ENCODE data around the gene ETV1. TPM values are rescaled to one million over a fixed set of nuclear protein-coding genes. Genes with fewer than 3 reads are reported as not detected.

ETV1 gene
- total and polyA plus RNA-seq, 9 donors = 0.60 to 6.3 (median 2.3) TPM

DNA sequence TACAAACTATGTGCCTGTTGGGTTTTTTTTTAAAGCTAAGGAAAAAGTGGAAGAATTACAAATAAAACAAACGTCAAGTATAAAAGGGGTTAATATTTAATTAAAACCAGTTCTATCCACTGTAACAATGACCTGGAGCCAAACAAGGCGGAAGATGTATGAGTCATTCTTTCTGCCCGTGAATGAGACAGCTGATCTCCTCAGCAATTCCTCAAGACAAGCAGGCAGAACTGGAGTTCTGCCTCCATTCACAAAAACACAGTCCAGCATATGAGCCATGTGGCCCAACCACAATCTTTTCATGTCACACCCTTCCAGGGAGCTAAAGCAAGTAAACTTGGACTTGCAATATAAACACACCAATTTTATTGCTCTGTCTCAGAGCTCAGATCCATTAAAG lies 8.4 kb downstream of the ETV1 start:
- TF ChIP-seq, protein P1, sequence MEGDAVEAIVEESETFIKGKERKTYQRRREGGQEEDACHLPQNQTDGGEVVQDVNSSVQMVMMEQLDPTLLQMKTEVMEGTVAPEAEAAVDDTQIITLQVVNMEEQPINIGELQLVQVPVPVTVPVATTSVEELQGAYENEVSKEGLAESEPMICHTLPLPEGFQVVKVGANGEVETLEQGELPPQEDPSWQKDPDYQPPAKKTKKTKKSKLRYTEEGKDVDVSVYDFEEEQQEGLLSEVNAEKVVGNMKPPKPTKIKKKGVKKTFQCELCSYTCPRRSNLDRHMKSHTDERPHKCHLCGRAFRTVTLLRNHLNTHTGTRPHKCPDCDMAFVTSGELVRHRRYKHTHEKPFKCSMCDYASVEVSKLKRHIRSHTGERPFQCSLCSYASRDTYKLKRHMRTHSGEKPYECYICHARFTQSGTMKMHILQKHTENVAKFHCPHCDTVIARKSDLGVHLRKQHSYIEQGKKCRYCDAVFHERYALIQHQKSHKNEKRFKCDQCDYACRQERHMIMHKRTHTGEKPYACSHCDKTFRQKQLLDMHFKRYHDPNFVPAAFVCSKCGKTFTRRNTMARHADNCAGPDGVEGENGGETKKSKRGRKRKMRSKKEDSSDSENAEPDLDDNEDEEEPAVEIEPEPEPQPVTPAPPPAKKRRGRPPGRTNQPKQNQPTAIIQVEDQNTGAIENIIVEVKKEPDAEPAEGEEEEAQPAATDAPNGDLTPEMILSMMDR (IDR thresholded peaks at IDR 0.05) = no peak
- TF ChIP-seq EP300 (IDR thresholded peaks at IDR 0.05) (no peak), POLR2A (IDR thresholded peaks at IDR 0.05) (no peak)
- Histone ChIP-seq H3K4me1 (ENCODE audit: insufficient read depth) (no peaks in the 10 kb centered on the region), H3K27ac (no peak overlapping the region), H3K27me3 (no peaks in the 10 kb centered on the region), H3K4me3 (no peak overlapping the region), H3K36me3 (no peaks in the 10 kb centered on the region), H3K9me3 (no peaks in the 10 kb centered on the region)
- WGBS, 3 donors = 1 to 2% (median 2%) methylated on average over 3 of the region's 3 CpGs
- intact Hi-C loops (cut with DNase I) = no loop called here
- DNase-seq = no peak

DNA sequence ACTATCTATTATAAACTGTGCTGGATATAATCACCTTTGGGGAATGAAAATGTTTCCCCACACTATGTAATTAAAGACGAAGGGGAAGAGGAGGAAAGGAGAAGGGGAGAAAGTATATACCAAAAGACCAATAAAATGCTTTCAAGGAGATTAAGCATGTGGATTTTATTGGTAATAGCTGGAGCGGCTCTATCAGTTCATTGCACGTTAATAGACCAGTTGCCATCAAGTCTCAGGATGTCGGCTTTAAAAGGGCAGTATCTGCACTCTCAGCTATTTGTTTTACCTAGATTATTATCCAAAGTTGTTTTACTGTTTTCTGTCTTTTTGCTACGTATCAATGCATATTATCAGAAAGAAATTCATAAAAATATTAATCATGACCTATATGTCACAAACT lies 9.0 kb downstream of the ETV1 start:
- no peak overlapping the region for H3K27ac ChIP-seq

DNA sequence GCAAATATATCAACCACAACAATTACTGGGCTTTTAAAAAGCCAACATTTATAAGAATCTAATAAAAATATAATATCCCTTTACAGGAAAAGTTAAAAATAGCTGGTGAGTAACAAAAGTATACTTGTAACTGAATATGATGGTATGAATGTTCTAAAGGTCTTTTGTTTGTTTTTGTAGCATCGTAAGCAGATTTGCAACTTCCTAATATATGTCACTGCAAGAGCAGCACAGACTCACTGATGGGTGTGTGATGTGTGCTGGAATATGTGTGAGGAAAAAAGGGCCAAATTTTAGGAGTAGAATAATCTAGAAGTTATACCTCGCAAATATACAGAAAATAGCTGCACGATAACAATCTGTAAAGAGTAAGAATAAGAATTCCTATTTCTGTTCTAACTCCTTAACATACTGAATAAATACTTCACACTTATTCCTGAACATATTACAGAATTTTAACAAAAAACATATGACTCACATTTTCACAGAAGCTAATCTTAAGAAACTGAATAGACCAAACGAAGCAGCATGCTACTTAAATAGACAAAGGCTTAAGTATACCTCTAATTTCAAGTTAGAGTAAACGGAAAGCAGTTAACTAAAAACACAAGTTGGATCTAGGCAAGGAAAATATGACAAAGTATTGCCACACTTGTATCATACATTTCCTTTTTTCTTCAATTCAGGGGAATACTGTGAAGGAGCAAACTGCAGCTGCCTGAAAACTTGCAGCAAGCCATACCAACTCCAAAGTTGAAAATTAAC lies 9.6 kb downstream of the ETV1 start:
- intact Hi-C loops (cut with DNase I) = no loop called here
- Histone ChIP-seq H3K27ac (no peak overlapping the region), H3K4me1 (ENCODE audit: insufficient read depth) (no peaks in the 10 kb centered on the region), H3K36me3 (no peaks in the 10 kb centered on the region), H3K27me3 (no peaks in the 10 kb centered on the region), H3K4me3 (no peak overlapping the region), H3K9me3 (no peaks in the 10 kb centered on the region)
- no peak for DNase-seq
- TF ChIP-seq, protein P1 (IDR thresholded peaks at IDR 0.05) = no peak
- TF ChIP-seq POLR2A (IDR thresholded peaks at IDR 0.05) (no peak), EP300 (IDR thresholded peaks at IDR 0.05) (no peak)
- 57 to 62% (median 61%) methylated on average over 5 of the region's 5 CpGs for WGBS, 3 donors

More for the DNA sequence above, 9.0 kb downstream of the ETV1 start:
- Histone ChIP-seq H3K4me3 (no peak overlapping the region), H3K27me3 (no peaks in the 10 kb centered on the region), H3K36me3 (no peaks in the 10 kb centered on the region), H3K9me3 (no peaks in the 10 kb centered on the region), H3K4me1 (ENCODE audit: insufficient read depth) (no peaks in the 10 kb centered on the region)
- WGBS, 3 donors = 62 to 69% (median 66%) methylated on average over 5 of the region's 5 CpGs
- no peak for DNase-seq
- TF ChIP-seq, protein P1 (IDR thresholded peaks at IDR 0.05) = no peak
- TF ChIP-seq EP300 (IDR thresholded peaks at IDR 0.05) = no peak
- TF ChIP-seq POLR2A (IDR thresholded peaks at IDR 0.05) = no peak
- intact Hi-C loops (cut with DNase I) = no loop called here

DNA sequence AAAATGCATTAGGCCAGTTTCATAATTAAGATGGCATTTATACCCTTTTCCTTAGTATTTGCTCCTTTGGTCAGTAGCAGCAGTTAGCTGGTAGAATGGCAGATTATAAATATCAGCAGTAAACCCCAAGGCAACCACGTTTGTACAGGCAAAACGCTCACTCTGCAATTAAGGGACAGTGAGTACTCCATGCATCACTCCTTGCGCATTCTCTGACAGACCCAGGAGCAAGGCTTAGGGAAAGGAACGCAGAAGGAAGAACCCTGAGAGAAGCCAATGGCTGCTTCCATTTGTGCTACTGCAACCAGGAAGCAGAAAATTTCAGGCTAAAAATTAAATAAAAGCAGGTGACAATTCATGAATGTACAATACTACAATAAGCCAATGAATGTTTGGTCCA lies 12.9 kb downstream of the ETV1 start:
- H3K9me3 ChIP-seq = no peaks in the 10 kb centered on the region
- H3K27me3 ChIP-seq = no peaks in the 10 kb centered on the region
- no peak overlapping the region for H3K4me3 ChIP-seq
- intact Hi-C loops (cut with DNase I) = no loop called here
- no peaks in the 10 kb centered on the region for H3K4me1 ChIP-seq (ENCODE audit: insufficient read depth)
- DNase-seq = no peak
- WGBS, 3 donors = 78 to 88% (median 82%) methylated on average over 4 of the region's 4 CpGs
- no peaks in the 10 kb centered on the region for H3K36me3 ChIP-seq
- TF ChIP-seq POLR2A (IDR thresholded peaks at IDR 0.05) (no peak), EP300 (IDR thresholded peaks at IDR 0.05) (no peak)
- TF ChIP-seq, protein P1 (IDR thresholded peaks at IDR 0.05) = no peak
- no peak overlapping the region for H3K27ac ChIP-seq
